Upper lobe of left lung (tissue), 4 donors: ENCODE measurements around the gene DDX10.

Experiments used
- CTCF ChIP-seq, 6 experiments: fragments of 450-650 bp in 4 of 6; fragments of 200-600 bp in 2 of 6; sonication (generic) in 2 of 6; IDR thresholded peaks; one replicate each; pipeline ENCODE4 v1.5.1; 2016 to 2019; ENCODE audit warnings: antibody characterized with exemption in 6 of 6
- EP300 ChIP-seq, 4 donors: sonication (generic); formaldehyde crosslinking; IDR thresholded peaks; one replicate each; pipeline ENCODE4 v1.5.1; 2017; ENCODE audit warnings: antibody characterized with exemption in 4 of 4, control low read depth in 2 of 4

- no peak for TF ChIP-seq CTCF (IDR thresholded peaks at IDR 0.05)
- no peak for TF ChIP-seq EP300 (IDR thresholded peaks at IDR 0.05)
These were observed 251.4 kb downstream of the DDX10 start for GRCh38 chr11:108916290-108916689.
